ENCODE measurements around the gene RBM17.

The RBM17 gene

DNA sequence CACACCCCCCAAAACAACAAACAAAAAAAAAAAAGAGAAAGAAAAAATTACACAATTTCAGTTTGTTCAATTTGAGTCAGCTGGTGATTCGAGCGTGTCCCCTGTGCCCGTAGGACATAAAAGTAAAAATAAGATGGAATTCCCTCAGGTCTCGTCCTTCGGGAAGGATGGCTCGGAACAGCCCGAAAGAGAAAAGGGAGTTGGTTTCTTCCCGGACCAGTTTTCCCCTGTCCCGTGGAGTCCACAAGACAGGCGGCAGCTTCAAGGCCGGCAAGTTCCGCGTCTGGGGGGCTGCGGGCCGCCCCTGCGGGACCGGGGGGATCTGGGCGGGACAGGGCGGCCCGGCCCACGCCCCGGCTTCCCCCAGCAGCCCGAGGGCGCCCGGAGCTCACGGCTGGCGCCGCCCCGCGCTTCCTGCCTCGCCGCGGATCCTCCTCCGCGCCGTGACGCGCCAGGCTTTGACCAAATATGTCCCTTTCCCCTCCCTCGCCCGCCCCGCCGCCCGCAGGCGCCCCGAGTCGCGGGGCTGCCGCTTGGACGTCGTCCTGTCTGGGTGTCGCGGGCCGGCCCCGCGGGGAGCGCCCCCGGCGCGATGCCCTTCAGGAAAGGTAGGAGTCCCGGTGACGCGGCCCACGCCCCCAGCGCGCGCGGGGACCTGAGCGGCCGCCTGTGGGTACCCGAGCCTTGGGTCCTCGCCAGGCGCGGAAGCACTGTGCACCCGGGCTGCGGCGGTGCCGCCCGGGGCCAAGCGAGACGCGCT is 55.8 kb downstream of the RBM17 start:
- Histone ChIP-seq H3K27ac (ENCODE audit: poor library complexity, severe bottlenecking) (peak overlapping the region; percentile 10), H3K36me3 (ENCODE audit: low read depth) (no peaks in the 10 kb centered on the region), H3K4me1 (ENCODE audit: insufficient read depth, poor library complexity, severe bottlenecking) (peaks cover 4% of the 10 kb centered on the region), H3K4me3 (ENCODE audit: severe bottlenecking) (peak overlapping the region; percentile 67), H3K9me3 (ENCODE audit: severe bottlenecking) (no peaks in the 10 kb centered on the region), H3K27me3 (ENCODE audit: insufficient read depth, poor library complexity, severe bottlenecking) (no peaks in the 10 kb centered on the region)
- ATAC-seq (ENCODE audit: low read depth) (peak; percentile 78), DNase-seq (ENCODE audit: low spot score) (peak; percentile 75)
- TF ChIP-seq, protein P1, sequence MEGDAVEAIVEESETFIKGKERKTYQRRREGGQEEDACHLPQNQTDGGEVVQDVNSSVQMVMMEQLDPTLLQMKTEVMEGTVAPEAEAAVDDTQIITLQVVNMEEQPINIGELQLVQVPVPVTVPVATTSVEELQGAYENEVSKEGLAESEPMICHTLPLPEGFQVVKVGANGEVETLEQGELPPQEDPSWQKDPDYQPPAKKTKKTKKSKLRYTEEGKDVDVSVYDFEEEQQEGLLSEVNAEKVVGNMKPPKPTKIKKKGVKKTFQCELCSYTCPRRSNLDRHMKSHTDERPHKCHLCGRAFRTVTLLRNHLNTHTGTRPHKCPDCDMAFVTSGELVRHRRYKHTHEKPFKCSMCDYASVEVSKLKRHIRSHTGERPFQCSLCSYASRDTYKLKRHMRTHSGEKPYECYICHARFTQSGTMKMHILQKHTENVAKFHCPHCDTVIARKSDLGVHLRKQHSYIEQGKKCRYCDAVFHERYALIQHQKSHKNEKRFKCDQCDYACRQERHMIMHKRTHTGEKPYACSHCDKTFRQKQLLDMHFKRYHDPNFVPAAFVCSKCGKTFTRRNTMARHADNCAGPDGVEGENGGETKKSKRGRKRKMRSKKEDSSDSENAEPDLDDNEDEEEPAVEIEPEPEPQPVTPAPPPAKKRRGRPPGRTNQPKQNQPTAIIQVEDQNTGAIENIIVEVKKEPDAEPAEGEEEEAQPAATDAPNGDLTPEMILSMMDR (IDR thresholded peaks at IDR 0.05; ENCODE audit: poor library complexity, severe bottlenecking) = no peak

DNA sequence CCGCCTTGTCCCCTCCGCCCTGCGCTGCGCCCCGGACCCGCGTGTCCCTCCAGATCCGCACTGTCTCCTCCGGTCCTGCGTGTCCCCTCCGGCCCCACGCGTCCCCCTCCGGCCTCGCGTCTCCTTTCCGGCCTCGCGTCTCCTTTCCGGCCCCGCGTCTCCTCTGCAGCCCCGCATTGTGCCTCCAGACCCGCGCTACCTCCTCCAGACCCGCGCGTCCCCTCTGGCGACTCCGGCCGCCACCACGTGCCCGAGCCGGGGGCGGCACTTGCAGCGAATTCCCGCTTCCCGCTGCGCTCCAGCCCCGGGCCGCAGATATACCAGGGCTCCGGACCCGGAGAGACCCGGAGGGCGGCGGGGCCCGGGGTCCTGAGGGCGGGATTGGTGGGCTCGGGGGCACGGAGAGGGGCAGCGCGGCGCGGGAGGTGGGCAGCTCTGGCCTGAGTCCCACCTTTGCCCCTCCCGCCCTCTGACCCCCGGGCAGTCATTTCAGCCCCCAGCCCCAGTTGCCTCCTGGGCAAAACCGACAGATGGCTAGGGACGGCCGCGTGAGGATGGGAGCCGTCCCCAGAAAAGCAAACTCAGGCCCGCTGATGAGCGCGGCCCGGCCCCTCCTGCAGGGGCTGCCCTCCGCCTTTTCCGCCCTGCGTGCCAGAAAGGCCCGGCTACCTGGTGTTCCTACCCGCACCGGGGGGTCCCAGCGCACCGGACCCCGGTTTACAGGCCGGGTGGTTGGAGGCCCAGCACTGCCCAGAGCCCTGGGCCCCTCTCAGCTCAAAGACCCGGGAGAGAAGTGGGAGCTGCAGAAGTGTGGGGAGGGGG is 56.5 kb downstream of the RBM17 start:
- peak overlapping the region; percentile 10 for H3K27ac ChIP-seq (ENCODE audit: poor library complexity, severe bottlenecking)
- peak; percentile 8; the same call in 2 of the 3 replicates for ATAC-seq (ENCODE audit: low read depth)

DNA sequence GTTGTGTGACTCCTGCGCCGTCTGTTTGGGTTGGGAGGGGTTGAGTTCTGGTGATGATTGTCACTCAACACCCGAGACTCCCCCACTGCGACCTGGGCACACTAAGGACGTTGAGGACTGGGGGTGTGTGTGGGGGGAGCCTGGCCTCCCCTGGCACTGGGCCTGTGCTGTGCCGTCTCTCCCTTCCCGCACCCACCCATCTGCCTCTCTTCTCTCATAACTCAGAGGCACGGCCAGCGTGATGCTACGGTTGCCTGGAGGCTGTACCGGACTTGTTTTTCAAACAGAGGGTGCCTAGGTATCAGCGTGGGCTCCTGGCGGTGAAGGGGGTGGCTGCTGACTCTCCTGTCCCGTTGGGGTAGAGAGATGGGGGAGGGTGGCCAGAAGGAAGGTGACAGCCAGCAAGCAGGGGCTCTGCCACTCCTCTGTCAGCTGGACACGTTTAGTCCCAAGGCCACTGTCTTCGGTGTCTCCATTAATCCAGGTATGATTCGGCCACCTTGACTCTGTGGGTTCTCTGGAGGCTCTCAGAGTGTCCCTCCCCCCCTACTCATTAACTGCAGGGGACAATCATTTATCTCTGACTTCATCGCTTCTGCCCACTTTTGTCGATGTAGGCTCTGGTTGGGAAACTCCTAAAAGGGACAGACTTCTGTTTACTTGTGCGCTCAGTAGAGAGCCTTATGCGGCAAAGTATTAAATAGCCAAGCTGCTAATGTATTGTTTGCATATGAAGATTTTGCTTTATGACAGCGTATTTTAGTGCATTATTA is 57.4 kb downstream of the RBM17 start:
- Histone ChIP-seq H3K27ac (ENCODE audit: poor library complexity, severe bottlenecking) (no peak overlapping the region), H3K36me3 (ENCODE audit: low read depth) (no peaks in the 10 kb centered on the region), H3K27me3 (ENCODE audit: insufficient read depth, poor library complexity, severe bottlenecking) (no peaks in the 10 kb centered on the region), H3K9me3 (ENCODE audit: severe bottlenecking) (no peaks in the 10 kb centered on the region), H3K4me1 (ENCODE audit: insufficient read depth, poor library complexity, severe bottlenecking) (peaks cover 4% of the 10 kb centered on the region), H3K4me3 (ENCODE audit: severe bottlenecking) (peak overlapping the region; percentile 67)
- no peak for ATAC-seq (ENCODE audit: low read depth)
- no peak for DNase-seq (ENCODE audit: low spot score)
- TF ChIP-seq, protein P1 (IDR thresholded peaks at IDR 0.05; ENCODE audit: poor library complexity, severe bottlenecking) = no peak

More for the DNA sequence above, 56.5 kb downstream of the RBM17 start:
- peak overlapping the region; percentile 67 for H3K4me3 ChIP-seq (ENCODE audit: severe bottlenecking)
- no peaks in the 10 kb centered on the region for H3K27me3 ChIP-seq (ENCODE audit: insufficient read depth, poor library complexity, severe bottlenecking)
- no peaks in the 10 kb centered on the region for H3K9me3 ChIP-seq (ENCODE audit: severe bottlenecking)
- no peak for DNase-seq (ENCODE audit: low spot score)
- no peaks in the 10 kb centered on the region for H3K36me3 ChIP-seq (ENCODE audit: low read depth)
- H3K4me1 ChIP-seq (ENCODE audit: insufficient read depth, poor library complexity, severe bottlenecking) = peaks cover 4% of the 10 kb centered on the region
- TF ChIP-seq, protein P1 (IDR thresholded peaks at IDR 0.05; ENCODE audit: poor library complexity, severe bottlenecking) = no peak

DNA sequence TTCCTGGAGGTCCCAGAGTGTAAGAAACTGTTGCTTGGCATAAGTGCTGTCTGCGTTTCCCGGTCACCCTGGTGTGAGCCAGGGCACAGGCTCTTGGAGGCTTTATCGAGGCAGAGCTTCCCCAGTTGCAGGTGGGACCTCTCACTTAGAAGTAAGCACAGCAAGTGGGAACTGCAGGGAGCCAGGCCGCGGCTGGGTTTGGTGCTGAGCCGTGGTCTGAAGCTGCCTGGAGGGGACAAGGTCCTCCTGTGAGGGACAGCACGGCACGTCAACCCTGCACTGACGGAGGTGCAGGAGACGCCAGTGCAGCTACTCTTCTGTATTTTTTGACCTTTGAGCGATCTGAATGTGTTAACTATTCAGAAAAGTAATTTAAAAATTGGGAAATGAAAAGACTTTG is 58.1 kb downstream of the RBM17 start:
- Histone ChIP-seq H3K9me3 (ENCODE audit: severe bottlenecking) (no peaks in the 10 kb centered on the region), H3K27ac (ENCODE audit: poor library complexity, severe bottlenecking) (no peak overlapping the region), H3K4me3 (ENCODE audit: severe bottlenecking) (no peak overlapping the region), H3K4me1 (ENCODE audit: insufficient read depth, poor library complexity, severe bottlenecking) (peaks cover 4% of the 10 kb centered on the region), H3K27me3 (ENCODE audit: insufficient read depth, poor library complexity, severe bottlenecking) (no peaks in the 10 kb centered on the region), H3K36me3 (ENCODE audit: low read depth) (no peaks in the 10 kb centered on the region)
- DNase-seq (ENCODE audit: low spot score) (no peak), ATAC-seq (ENCODE audit: low read depth) (no peak)
- TF ChIP-seq, protein P1 (IDR thresholded peaks at IDR 0.05; ENCODE audit: poor library complexity, severe bottlenecking) = no peak

All from RWPE2 (cell line).